ENCODE results near the gene OLFML2B. TPM values are rescaled to one million over a fixed set of nuclear protein-coding genes. Genes with fewer than 3 reads are reported as not detected.
"Not testable (repeated sequence)": the region's sequence is repeated elsewhere in the genome, so short reads cannot be mapped to it uniquely, and the experiment has no call there.

OLFML2B gene
- total RNA-seq, 4 donors from 2014 or later = 2.7 to 5.2 (median 3.6) TPM

- WGBS = 81% methylated on average over 2 of the region's 2 CpGs
- H3K36me3 ChIP-seq = no peaks in the 10 kb centered on the region
Observed at GRCh38 chr1:162020150-162020549, 3.5 kb downstream of the OLFML2B start.

GRCh38 chr1:162019446-162019845 is 4.2 kb downstream of the OLFML2B start:
- Histone ChIP-seq H3K36me3 (no peaks in the 10 kb centered on the region), H3K4me1 (peaks cover 43% of the 10 kb centered on the region), H3K9me3 (no peaks in the 10 kb centered on the region), H3K27me3 (peaks cover 6% of the 10 kb centered on the region), H3K27ac (peak overlapping the region; percentile 29), H3K4me3 (no peak overlapping the region)
- 45% methylated on average over 3 of the region's 3 CpGs for WGBS
- DNase-seq (ENCODE audit: low spot score in 2 of 2) = no peak
- no peak for TF ChIP-seq EP300 (IDR thresholded peaks at IDR 0.05)
- TF ChIP-seq CTCF (IDR thresholded peaks at IDR 0.05) = no peak
- TF ChIP-seq POLR2A (IDR thresholded peaks at IDR 0.05) = no peak
- TF ChIP-seq POLR2AphosphoS5 (IDR thresholded peaks at IDR 0.05) = no peak

More at GRCh38 chr1:162020150-162020549, 3.5 kb downstream of the OLFML2B start:
- H3K27ac ChIP-seq = peak overlapping the region; percentile 29
- peaks cover 9% of the 10 kb centered on the region for H3K27me3 ChIP-seq
- H3K4me1 ChIP-seq = peaks cover 46% of the 10 kb centered on the region
- no peak overlapping the region for H3K4me3 ChIP-seq
- no peak for TF ChIP-seq EP300 (IDR thresholded peaks at IDR 0.05)
- TF ChIP-seq CTCF (IDR thresholded peaks at IDR 0.05) = no peak
- no peak for TF ChIP-seq POLR2A (IDR thresholded peaks at IDR 0.05)
- no peak for TF ChIP-seq POLR2AphosphoS5 (IDR thresholded peaks at IDR 0.05)
- DNase-seq (ENCODE audit: low spot score in 2 of 2) = no peak
- H3K9me3 ChIP-seq = no peaks in the 10 kb centered on the region

GRCh38 chr1:162019006-162019405 is 4.7 kb downstream of the OLFML2B start:
- no peak for DNase-seq (ENCODE audit: low spot score in 2 of 2)
- TF ChIP-seq CTCF (IDR thresholded peaks at IDR 0.05) = no peak
- TF ChIP-seq POLR2A (IDR thresholded peaks at IDR 0.05) = no peak
- TF ChIP-seq EP300 (IDR thresholded peaks at IDR 0.05) = no peak
- Histone ChIP-seq H3K4me1 (peaks cover 40% of the 10 kb centered on the region), H3K27ac (peak overlapping the region; percentile 29), H3K27me3 (peaks cover 6% of the 10 kb centered on the region), H3K9me3 (no peaks in the 10 kb centered on the region), H3K36me3 (no peaks in the 10 kb centered on the region), H3K4me3 (no peak overlapping the region)
- 48% methylated on average over 4 of the region's 4 CpGs for WGBS

- DNase-seq (ENCODE audit: low spot score in 2 of 2) = no peak
- H3K27ac ChIP-seq = no peak overlapping the region
- H3K9me3 ChIP-seq = no peaks in the 10 kb centered on the region
- TF ChIP-seq EP300 (IDR thresholded peaks at IDR 0.05) (no peak), POLR2AphosphoS5 (IDR thresholded peaks at IDR 0.05) (no peak), CTCF (IDR thresholded peaks at IDR 0.05) (no peak), POLR2A (IDR thresholded peaks at IDR 0.05) (no peak)
- WGBS = 93% methylated on average over 4 of the region's 4 CpGs
- peaks cover 35% of the 10 kb centered on the region for H3K4me1 ChIP-seq
- no peaks in the 10 kb centered on the region for H3K36me3 ChIP-seq
- H3K4me3 ChIP-seq = no peak overlapping the region
- H3K27me3 ChIP-seq = peaks cover 5% of the 10 kb centered on the region
Observed at GRCh38 chr1:162018418-162018817, 5.3 kb downstream of the OLFML2B start.

- H3K27me3 ChIP-seq = not testable (repeated sequence)
Observed at GRCh38 chr1:162017791-162018190, 5.9 kb downstream of the OLFML2B start.

GRCh38 chr1:162016631-162017030 is 7.0 kb downstream of the OLFML2B start:
- H3K27ac ChIP-seq = no peak overlapping the region
- H3K4me1 ChIP-seq = peaks cover 31% of the 10 kb centered on the region
- no peaks in the 10 kb centered on the region for H3K36me3 ChIP-seq
- no peak for DNase-seq (ENCODE audit: low spot score in 2 of 2)
- WGBS = 69% methylated on average over 2 of the region's 2 CpGs
- H3K27me3 ChIP-seq = no peaks in the 10 kb centered on the region
- H3K9me3 ChIP-seq = no peaks in the 10 kb centered on the region
- no peak overlapping the region for H3K4me3 ChIP-seq
- no peak for TF ChIP-seq POLR2AphosphoS5 (IDR thresholded peaks at IDR 0.05)
- TF ChIP-seq CTCF (IDR thresholded peaks at IDR 0.05) = no peak
- TF ChIP-seq POLR2A (IDR thresholded peaks at IDR 0.05) = no peak
- no peak for TF ChIP-seq EP300 (IDR thresholded peaks at IDR 0.05)

More at GRCh38 chr1:162017791-162018190, 5.9 kb downstream of the OLFML2B start:
- H3K9me3 ChIP-seq; H3K4me3 ChIP-seq; DNase-seq (ENCODE audit: low spot score in 2 of 2); H3K27ac ChIP-seq; H3K36me3 ChIP-seq: not testable (repeated sequence)
- H3K4me1 ChIP-seq = peaks cover 31% of the 10 kb centered on the region

Measured in suprapubic skin (tissue), 4 donors.